Epithelial cell of proximal tubule (primary cell): ENCODE data around the gene BOLA1. TPM values are rescaled to one million over a fixed set of nuclear protein-coding genes. Genes with fewer than 3 reads are reported as not detected.

ENCODE experiments used
- DNase-seq: peaks from one replicate; pipeline ENCODE4 v3.0.0-alpha.2; 2011; ENCODE audit warnings: low read depth
- H3K4me3 ChIP-seq: 2 replicates; pipeline ENCODE4 v1.5.1; 2011; ENCODE audit warnings: low read depth, mild to moderate bottlenecking, low read length
- total RNA-seq: library from RNA; depleted of rRNA; stranded (reverse); fragments of >200 nt; gene quantifications from 2 replicates; pipeline ENCODE4 v1.2.3, GENCODE V29; 2015
- TF ChIP-seq, protein P1 (sequence below): conservative IDR thresholded peaks from 2 replicates; pipeline ENCODE4 v1.5.1; 2012; ENCODE audit warnings: low read depth, mild to moderate bottlenecking, low read length

Gene BOLA1
- total RNA-seq, 1 donor from 2014 or later: 29.2 TPM

GRCh38 chr1:149949911-149950310 is 50.5 kb downstream of the BOLA1 start:
- no peak for DNase-seq
- TF ChIP-seq, protein P1, sequence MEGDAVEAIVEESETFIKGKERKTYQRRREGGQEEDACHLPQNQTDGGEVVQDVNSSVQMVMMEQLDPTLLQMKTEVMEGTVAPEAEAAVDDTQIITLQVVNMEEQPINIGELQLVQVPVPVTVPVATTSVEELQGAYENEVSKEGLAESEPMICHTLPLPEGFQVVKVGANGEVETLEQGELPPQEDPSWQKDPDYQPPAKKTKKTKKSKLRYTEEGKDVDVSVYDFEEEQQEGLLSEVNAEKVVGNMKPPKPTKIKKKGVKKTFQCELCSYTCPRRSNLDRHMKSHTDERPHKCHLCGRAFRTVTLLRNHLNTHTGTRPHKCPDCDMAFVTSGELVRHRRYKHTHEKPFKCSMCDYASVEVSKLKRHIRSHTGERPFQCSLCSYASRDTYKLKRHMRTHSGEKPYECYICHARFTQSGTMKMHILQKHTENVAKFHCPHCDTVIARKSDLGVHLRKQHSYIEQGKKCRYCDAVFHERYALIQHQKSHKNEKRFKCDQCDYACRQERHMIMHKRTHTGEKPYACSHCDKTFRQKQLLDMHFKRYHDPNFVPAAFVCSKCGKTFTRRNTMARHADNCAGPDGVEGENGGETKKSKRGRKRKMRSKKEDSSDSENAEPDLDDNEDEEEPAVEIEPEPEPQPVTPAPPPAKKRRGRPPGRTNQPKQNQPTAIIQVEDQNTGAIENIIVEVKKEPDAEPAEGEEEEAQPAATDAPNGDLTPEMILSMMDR: no peak
- no peak overlapping the region for H3K4me3 ChIP-seq

Other genes starting within 250 kb of the BOLA1 start
- not detected in 2 replicates for gene FCGR1A, start 116.9 kb upstream of the BOLA1 start, total RNA-seq
- gene SV2A, start 18.3 kb downstream of the BOLA1 start, total RNA-seq: 2.9 and 5.9 TPM in 2 replicates
- 7.7 and 14.5 TPM in 2 replicates for gene SF3B4, start 28.2 kb downstream of the BOLA1 start, total RNA-seq
- gene MTMR11, start 37.3 kb downstream of the BOLA1 start, total RNA-seq: 8.9 and 10.1 TPM in 2 replicates
- 7.2 and 7.6 TPM in 2 replicates for gene OTUD7B, start 111.2 kb downstream of the BOLA1 start, total RNA-seq
- 12.5 and 26.9 TPM in 2 replicates for gene VPS45, start 168.2 kb downstream of the BOLA1 start, total RNA-seq